ENCODE data around the gene LPIN3. TPM values are rescaled to one million over a fixed set of nuclear protein-coding genes. Genes with fewer than 3 reads are reported as not detected.
A peak's percentile ranks its signal among the peaks of the same experiment; 100 is the strongest.

LPIN3 gene
- polyA plus RNA-seq, 1 of the 3 experiments (the other 2 are of a cell fraction), result 0.21 TPM

- ChIA-PET POLR2A (no interaction called here), CTCF (interaction anchor here (1.5 to 3.7 kb wide), 2 partner anchors 22 to 144 kb away, joined by 5 to 18 read pairs; partner anchors contain the start of gene LPIN3)
- peak; percentile 100 for DNase-seq
- Histone ChIP-seq H3F3A (replicated peaks; ENCODE audit: insufficient read depth) (peaks cover 8% of the 10 kb centered on the region), H3K4me1 (ENCODE audit: control insufficient read depth in 1 of 2, insufficient read depth in 2 of 2, low read depth in 1 of 2, low read length in 1 of 2) (peaks cover 8% of the 10 kb centered on the region in 2 experiments; a peak in 3 of 4 replicates), H3K27me3 (ENCODE audit: insufficient read depth) (no peaks in the 10 kb centered on the region), H3K36me3 (replicated peaks in 1 of 2; ENCODE audit: control insufficient read depth in 1 of 2, insufficient read depth in 2 of 2, low read length in 1 of 2) (no peaks in the 10 kb centered on the region), H4K20me1 (ENCODE audit: insufficient read depth) (no peaks in the 10 kb centered on the region), H2AFZ (ENCODE audit: low read depth) (peak within 1 kb of the TSS; percentile 85), H3K79me2 (ENCODE audit: insufficient read depth) (peaks cover 44% of the 10 kb centered on the region), H3K9me2 (no peaks in the 10 kb centered on the region), H3K9ac (peak within 1 kb of the TSS; percentile 88), H3K4me2 (peak within 1 kb of the TSS; percentile 93), H3K9me3 (no peaks in the 10 kb centered on the region), H3K27ac (ENCODE audit: low read depth in 2 of 2, low read length in 1 of 2) (peak within 1 kb of the TSS; percentile 85 to 92), H3K4me3 (ENCODE audit: low read depth in 2 of 2, low read length in 1 of 2) (peak within 1 kb of the TSS; percentile 87 to 90)
- 0 out of 2 replicates have a peak, but pooled peaks have one; percentile 15 for TF ChIP-seq MAX (IDR thresholded peaks at IDR 0.05; ENCODE audit: low read depth)
- TF ChIP-seq JUND (IDR thresholded peaks at IDR 0.05), result no peak
- peak; percentile 92 for TF ChIP-seq NRF1 (IDR thresholded peaks at IDR 0.05; ENCODE audit: low read depth, low read length)
- no peak for TF ChIP-seq FOXJ3 (CRISPR knock-in tag; IDR thresholded peaks at IDR 0.05)
- peak; percentile 91 for TF ChIP-seq POLR2AphosphoS5 (IDR thresholded peaks at IDR 0.05; ENCODE audit: low read depth, low read length)
- 0 out of 2 replicates have a peak, but pooled peaks have one; percentile 32 for TF ChIP-seq MXI1 (IDR thresholded peaks at IDR 0.05; ENCODE audit: low read depth, low read length)
- 2% methylated on average over 14 of the region's 64 CpGs for WGBS (ENCODE audit: low lambda C conversion rate)
These were observed 22.9 kb upstream of the LPIN3 start, which contains the start of gene ZHX3 for GRCh38 chr20:41317546-41318270. ZHX3 (minus strand) TSS chr20:41317731; CDS start chr20:41204916, 112,815 bp downstream.

GRCh38 chr20:41318271-41318649, 22.4 kb upstream of the LPIN3 start:
- no peak for TF ChIP-seq EP300 (IDR thresholded peaks at IDR 0.05; ENCODE audit: borderline replicate concordance in 1 of 2, low read depth in 1 of 2, low read length in 1 of 2)
- no peak for TF ChIP-seq GABPA (IDR thresholded peaks at IDR 0.05; ENCODE audit: low read depth)
- TF ChIP-seq FOSL2 (IDR thresholded peaks at IDR 0.05; ENCODE audit: borderline replicate concordance, low read depth), result no peak
- TF ChIP-seq CHD2 (IDR thresholded peaks at IDR 0.05; ENCODE audit: low read length, partially characterized antibody), result no peak
- no peak for TF ChIP-seq MAX (IDR thresholded peaks at IDR 0.05; ENCODE audit: low read depth)
- TF ChIP-seq USF2 (IDR thresholded peaks at IDR 0.05; ENCODE audit: borderline replicate concordance, low read depth, low read length), result no peak
- no peak for TF ChIP-seq NRF1 (IDR thresholded peaks at IDR 0.05; ENCODE audit: low read depth, low read length)
- TF ChIP-seq ELF1 (IDR thresholded peaks at IDR 0.05), result no peak
- Histone ChIP-seq H4K20me1 (ENCODE audit: insufficient read depth) (no peaks in the 10 kb centered on the region), H3F3A (replicated peaks; ENCODE audit: insufficient read depth) (peaks cover 8% of the 10 kb centered on the region), H3K9me2 (no peaks in the 10 kb centered on the region), H3K9me3 (no peaks in the 10 kb centered on the region), H3K4me3 (ENCODE audit: low read depth in 2 of 2, low read length in 1 of 2) (peak overlapping the region; percentile 64 to 87), H3K27me3 (ENCODE audit: insufficient read depth) (no peaks in the 10 kb centered on the region), H2AFZ (ENCODE audit: low read depth) (peak overlapping the region; percentile 85), H3K9ac (peak overlapping the region; percentile 69; the same call in 1 of the 2 replicates), H3K27ac (ENCODE audit: low read depth in 2 of 2, low read length in 1 of 2) (peak overlapping the region in 1 of 2 experiments; percentile 39; a peak in 1 of 4 replicates), H3K4me1 (ENCODE audit: control insufficient read depth in 1 of 2, insufficient read depth in 2 of 2, low read depth in 1 of 2, low read length in 1 of 2) (peaks cover 8% of the 10 kb centered on the region in 2 experiments; a peak in 3 of 4 replicates), H3K79me2 (ENCODE audit: insufficient read depth) (peaks cover 38% of the 10 kb centered on the region), H3K36me3 (replicated peaks in 1 of 2; ENCODE audit: control insufficient read depth in 1 of 2, insufficient read depth in 2 of 2, low read length in 1 of 2) (no peaks in the 10 kb centered on the region), H3K4me2 (peak overlapping the region; percentile 72)
- no peak for DNase-seq
- WGBS (ENCODE audit: low lambda C conversion rate), result 36% methylated on average over 5 of the region's 5 CpGs
- ChIA-PET POLR2A (no interaction called here), CTCF (interaction anchor here (1.1 to 3.7 kb wide), 3 partner anchors 14 to 145 kb away, joined by 4 to 18 read pairs (median 5); partner anchors contain the start of gene LPIN3)
